ENCODE data around the gene CDKN2AIPNL. TPM values are rescaled to one million over a fixed set of nuclear protein-coding genes. Genes with fewer than 3 reads are reported as not detected.
A peak's percentile ranks its signal among the peaks of the same experiment; 100 is the strongest.

Gene CDKN2AIPNL
- total RNA-seq, 1 donor from 2014 or later: 22.8 TPM

- Histone ChIP-seq H2AFZ (ENCODE audit: low read depth, low read length) (peak overlapping the region; percentile 98), H3K36me3 (ENCODE audit: insufficient read depth, low read length) (peaks cover 3% of the 10 kb centered on the region), H3K9me3 (ENCODE audit: insufficient read depth, low read depth, low read length) (no peaks in the 10 kb centered on the region), H3K79me2 (ENCODE audit: insufficient read depth, low read length) (peaks cover 26% of the 10 kb centered on the region), H3K4me3 (ENCODE audit: insufficient read depth, low read depth, low read length) (peak overlapping the region; percentile 85), H3K4me2 (ENCODE audit: low read length) (peak overlapping the region; percentile 95), H4K20me1 (ENCODE audit: insufficient read depth, low read length) (peaks cover 7% of the 10 kb centered on the region), H3K9ac (ENCODE audit: low read length) (peak overlapping the region; percentile 87), H3K27ac (ENCODE audit: low read depth, low read length) (peak overlapping the region; percentile 29), H3K27me3 (ENCODE audit: insufficient read depth, low read length) (no peaks in the 10 kb centered on the region), H3K4me1 (ENCODE audit: insufficient read depth, low read length) (peaks cover 13% of the 10 kb centered on the region)
- Mint-ChIP-seq H3K36me3 (ENCODE audit: low read depth, unreplicated experiment) (no peaks in the 10 kb centered on the region), H3K4me1 (ENCODE audit: low read depth, unreplicated experiment) (peaks cover 2% of the 10 kb centered on the region), H3K27ac (ENCODE audit: unreplicated experiment) (peak overlapping the region; percentile 69), H3K4me3 (ENCODE audit: unreplicated experiment) (peak overlapping the region; percentile 93), H3K9me3 (ENCODE audit: unreplicated experiment) (no peaks in the 10 kb centered on the region), H3K27me3 (ENCODE audit: low read depth, unreplicated experiment) (no peaks in the 10 kb centered on the region)
- FAIRE-seq (no peak), DNase-seq (ENCODE audit: low read depth) (no peak)
- TF ChIP-seq EZH2 (IDR thresholded peaks at IDR 0.05; ENCODE audit: insufficient read depth, low read length) (no peak), CTCF (IDR thresholded peaks at IDR 0.05; ENCODE audit: insufficient read depth, low read depth, low read length) (no peak)
These were observed 494 bp downstream of the CDKN2AIPNL start for GRCh38 chr5:134411228-134411545.

- Mint-ChIP-seq H3K27me3 (ENCODE audit: low read depth, unreplicated experiment) (no peaks in the 10 kb centered on the region), H3K9me3 (ENCODE audit: unreplicated experiment) (no peaks in the 10 kb centered on the region), H3K4me1 (ENCODE audit: low read depth, unreplicated experiment) (peaks cover 2% of the 10 kb centered on the region), H3K36me3 (ENCODE audit: low read depth, unreplicated experiment) (no peaks in the 10 kb centered on the region), H3K4me3 (ENCODE audit: unreplicated experiment) (peak overlapping the region; percentile 93), H3K27ac (ENCODE audit: unreplicated experiment) (no peak overlapping the region)
- Histone ChIP-seq H3K4me3 (ENCODE audit: insufficient read depth, low read depth, low read length) (peak overlapping the region; percentile 85), H3K4me1 (ENCODE audit: insufficient read depth, low read length) (peaks cover 13% of the 10 kb centered on the region), H3K27ac (ENCODE audit: low read depth, low read length) (no peak overlapping the region), H3K36me3 (ENCODE audit: insufficient read depth, low read length) (peaks cover 3% of the 10 kb centered on the region), H4K20me1 (ENCODE audit: insufficient read depth, low read length) (peaks cover 7% of the 10 kb centered on the region), H3K9me3 (ENCODE audit: insufficient read depth, low read depth, low read length) (no peaks in the 10 kb centered on the region), H3K9ac (ENCODE audit: low read length) (peak overlapping the region; percentile 87), H2AFZ (ENCODE audit: low read depth, low read length) (no peak overlapping the region), H3K4me2 (ENCODE audit: low read length) (peak overlapping the region; percentile 95), H3K79me2 (ENCODE audit: insufficient read depth, low read length) (peaks cover 26% of the 10 kb centered on the region), H3K27me3 (ENCODE audit: insufficient read depth, low read length) (no peaks in the 10 kb centered on the region)
- FAIRE-seq (no peak), DNase-seq (ENCODE audit: low read depth) (no peak)
- TF ChIP-seq CTCF (IDR thresholded peaks at IDR 0.05; ENCODE audit: insufficient read depth, low read depth, low read length) (no peak), EZH2 (IDR thresholded peaks at IDR 0.05; ENCODE audit: insufficient read depth, low read length) (no peak)
These were observed 859 bp downstream of the CDKN2AIPNL start for GRCh38 chr5:134410822-134411221.

GRCh38 chr5:134409321-134409720 is 2.4 kb downstream of the CDKN2AIPNL start:
- H3K9ac ChIP-seq (ENCODE audit: low read length): no peak overlapping the region
- no peak overlapping the region for H3K4me2 ChIP-seq (ENCODE audit: low read length)
- no peak for FAIRE-seq
- no peak overlapping the region for H3K4me3 Mint-ChIP-seq (ENCODE audit: unreplicated experiment)
- peaks cover 26% of the 10 kb centered on the region for H3K79me2 ChIP-seq (ENCODE audit: insufficient read depth, low read length)
- no peak overlapping the region for H3K4me3 ChIP-seq (ENCODE audit: insufficient read depth, low read depth, low read length)
- TF ChIP-seq CTCF (IDR thresholded peaks at IDR 0.05; ENCODE audit: insufficient read depth, low read depth, low read length) (no peak), EZH2 (IDR thresholded peaks at IDR 0.05; ENCODE audit: insufficient read depth, low read length) (no peak)
- H3K36me3 Mint-ChIP-seq (ENCODE audit: low read depth, unreplicated experiment): no peaks in the 10 kb centered on the region
- H3K27me3 ChIP-seq (ENCODE audit: insufficient read depth, low read length): no peaks in the 10 kb centered on the region
- no peaks in the 10 kb centered on the region for H3K27me3 Mint-ChIP-seq (ENCODE audit: low read depth, unreplicated experiment)
- no peaks in the 10 kb centered on the region for H3K9me3 Mint-ChIP-seq (ENCODE audit: unreplicated experiment)
- H3K4me1 Mint-ChIP-seq (ENCODE audit: low read depth, unreplicated experiment): peaks cover 2% of the 10 kb centered on the region
- H3K27ac Mint-ChIP-seq (ENCODE audit: unreplicated experiment): no peak overlapping the region
- H3K9me3 ChIP-seq (ENCODE audit: insufficient read depth, low read depth, low read length): no peaks in the 10 kb centered on the region
- peaks cover 13% of the 10 kb centered on the region for H3K4me1 ChIP-seq (ENCODE audit: insufficient read depth, low read length)
- H4K20me1 ChIP-seq (ENCODE audit: insufficient read depth, low read length): peaks cover 7% of the 10 kb centered on the region
- no peak overlapping the region for H2AFZ ChIP-seq (ENCODE audit: low read depth, low read length)
- peaks cover 3% of the 10 kb centered on the region for H3K36me3 ChIP-seq (ENCODE audit: insufficient read depth, low read length)
- H3K27ac ChIP-seq (ENCODE audit: low read depth, low read length): no peak overlapping the region
- DNase-seq (ENCODE audit: low read depth): no peak

All from astrocyte (in vitro differentiated cells and primary cell).